ENCODE results near the gene CENPH. TPM values are rescaled to one million over a fixed set of nuclear protein-coding genes. Genes with fewer than 3 reads are reported as not detected.
"Not testable (repeated sequence)": the region's sequence is repeated elsewhere in the genome, so short reads cannot be mapped to it uniquely, and the experiment has no call there.

Gene CENPH
- total RNA-seq, 1 experiment from 2014 or later = 65.7 TPM

DNA sequence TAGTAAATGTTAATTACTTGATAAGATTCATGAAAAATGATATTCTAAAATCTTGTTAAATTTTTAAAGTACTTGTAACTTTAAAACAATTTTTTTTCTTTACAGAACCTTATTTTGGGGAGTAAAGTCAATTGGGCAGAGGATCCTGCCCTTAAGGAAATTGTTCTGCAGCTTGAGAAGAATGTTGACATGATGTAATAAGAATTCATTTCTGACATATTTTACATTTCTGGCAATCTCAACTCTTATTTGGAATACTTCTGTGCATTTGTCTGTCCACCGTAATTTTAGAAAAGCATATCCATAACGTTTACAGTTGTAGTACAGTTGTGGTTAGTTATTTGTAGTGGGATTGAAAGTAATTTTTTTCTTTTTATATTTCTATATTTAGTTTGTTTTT is 20.2 kb downstream of the CENPH start:
- DNase-seq (ENCODE audit: low read depth) = no peak

DNA sequence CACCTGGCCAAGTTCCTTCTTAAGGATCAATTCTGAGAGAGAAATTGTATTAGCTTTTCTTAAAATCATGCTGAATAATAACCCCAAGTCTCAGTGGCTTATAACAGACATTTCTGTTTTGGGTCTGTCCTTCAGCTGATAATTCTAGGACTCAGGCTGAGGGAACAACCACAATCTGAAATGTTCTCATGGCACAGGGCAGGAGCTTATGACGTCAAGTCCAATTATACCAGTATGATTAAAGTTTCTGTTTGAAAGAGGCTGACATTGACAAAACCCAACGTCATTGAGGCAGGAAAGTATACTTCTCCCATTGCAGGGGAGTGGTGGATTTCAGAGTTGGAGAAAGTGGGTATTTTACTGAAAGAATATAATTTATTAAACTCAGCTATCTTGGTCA is 21.8 kb downstream of the CENPH start:
- DNase-seq (ENCODE audit: low read depth) = no peak

DNA sequence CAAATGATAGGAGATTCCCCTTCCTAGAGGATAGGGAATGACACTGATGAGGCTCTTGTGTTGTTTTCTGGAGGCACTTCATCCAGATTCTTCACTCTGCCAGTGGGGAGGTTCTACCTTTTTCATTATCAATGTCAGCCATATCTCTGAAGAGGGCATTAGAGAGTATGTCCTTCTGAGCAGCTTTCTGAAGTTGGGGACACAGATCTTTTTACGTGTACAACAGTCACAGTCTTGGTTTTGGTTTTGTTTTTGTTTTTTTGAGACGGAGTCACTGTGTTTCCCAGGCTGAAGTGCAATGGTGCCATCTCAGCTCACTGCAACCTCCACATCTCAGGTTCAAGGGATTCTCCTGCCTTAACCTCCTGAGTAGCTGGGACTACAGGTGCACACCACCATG is 22.6 kb downstream of the CENPH start:
- no peak for DNase-seq (ENCODE audit: low read depth)

DNA sequence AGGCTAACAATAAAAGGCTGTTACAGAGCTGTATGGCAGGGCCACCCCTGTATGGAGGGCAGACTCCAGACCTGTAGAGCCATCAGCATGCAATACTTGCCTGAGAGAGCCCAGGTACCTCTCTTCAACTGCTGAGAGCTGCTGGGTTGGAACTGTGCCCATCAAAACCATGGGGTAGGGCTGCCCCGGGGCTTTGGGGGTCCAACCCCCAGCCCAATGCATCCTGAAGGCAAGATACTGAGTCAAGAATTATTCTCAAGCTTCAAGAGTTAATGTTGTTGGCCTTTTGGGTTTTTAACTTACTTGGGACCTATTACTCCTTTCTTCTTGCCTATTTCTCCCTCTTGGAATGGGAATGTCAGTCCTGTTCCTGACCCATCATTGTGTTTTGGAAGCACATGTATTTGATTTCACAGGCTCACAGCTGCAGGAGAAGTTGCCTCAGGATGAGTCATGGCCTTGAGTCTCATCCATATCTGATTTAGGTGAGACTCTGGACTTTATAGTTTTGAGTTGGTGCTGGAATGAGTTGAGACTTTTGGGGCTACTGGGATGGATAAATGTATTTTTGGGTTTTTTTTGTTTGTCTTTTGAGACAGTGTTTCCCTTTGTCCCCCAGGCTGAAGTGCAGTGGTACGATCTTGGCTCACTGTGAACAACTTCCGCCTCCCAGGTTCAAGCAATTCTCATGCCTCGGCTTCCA is 24.3 kb downstream of the CENPH start:
- peak; percentile 29 for DNase-seq (ENCODE audit: low read depth)

DNA sequence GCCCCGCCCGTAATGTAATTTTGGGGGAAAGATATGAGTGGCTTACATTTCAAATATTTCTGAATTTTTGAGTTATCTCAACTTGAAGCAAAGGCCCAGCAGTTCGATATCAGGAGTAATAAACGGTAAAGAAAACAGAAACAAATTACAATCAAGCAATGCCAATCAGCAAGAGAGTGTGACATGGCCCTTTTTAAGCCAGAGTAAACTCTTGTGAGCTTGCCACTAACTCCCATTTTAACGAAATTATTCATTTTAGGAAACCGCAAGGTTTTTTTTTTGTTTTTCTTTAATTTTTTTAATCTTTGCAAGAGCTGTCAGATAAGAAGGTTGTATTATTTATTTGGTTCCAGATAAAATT is 27.7 kb downstream of the CENPH start:
- DNase-seq (ENCODE audit: low read depth) = no peak

DNA sequence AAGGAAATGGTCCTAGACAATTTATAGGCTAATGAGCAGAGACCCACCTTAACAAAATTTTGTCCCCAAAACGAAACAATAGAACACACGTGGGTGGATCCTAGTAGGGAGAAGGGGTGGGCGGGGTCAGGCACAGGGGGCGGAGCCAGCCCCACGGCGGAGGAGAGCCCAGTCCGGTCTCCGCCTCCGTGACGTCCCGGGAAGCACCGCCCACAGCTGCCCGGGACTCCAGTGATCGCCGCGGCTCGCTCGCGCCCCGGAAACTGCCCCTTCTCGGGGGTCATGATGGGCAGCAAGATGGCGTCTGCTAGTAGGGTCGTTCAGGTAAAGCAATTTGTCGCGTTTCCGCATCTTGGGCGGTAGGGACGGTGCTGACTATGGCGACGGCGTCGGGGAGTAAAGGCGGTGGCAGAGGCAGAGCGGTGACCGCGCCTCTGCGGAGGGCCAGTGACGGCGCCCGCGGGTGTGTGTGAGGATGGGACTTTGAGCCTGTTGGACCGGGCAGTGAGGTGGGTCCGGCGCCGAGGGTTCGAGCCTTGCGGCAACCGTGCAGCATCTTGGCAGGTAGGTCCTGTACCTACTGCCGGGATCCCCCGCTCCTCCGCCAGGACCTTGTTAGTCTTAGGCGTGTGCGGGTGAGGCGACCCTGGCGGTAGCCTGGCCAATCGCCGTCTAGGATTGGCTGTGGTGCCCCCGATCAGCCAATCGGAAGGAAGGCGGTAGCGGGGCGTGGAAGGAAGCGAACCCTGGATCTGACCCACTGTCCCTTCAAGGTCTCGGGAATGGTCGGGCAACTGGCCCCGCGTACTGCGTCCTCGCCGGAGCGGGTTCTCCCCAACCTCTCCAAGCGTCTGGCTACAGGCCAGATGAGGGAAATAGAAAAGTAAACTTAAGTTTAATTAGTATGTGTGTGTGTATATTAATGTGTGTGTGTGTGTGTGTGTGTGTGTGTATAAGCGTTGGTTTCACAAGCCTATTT is 28.5 kb downstream of the CENPH start:
- peak; percentile 98 for DNase-seq (ENCODE audit: low read depth)

DNA sequence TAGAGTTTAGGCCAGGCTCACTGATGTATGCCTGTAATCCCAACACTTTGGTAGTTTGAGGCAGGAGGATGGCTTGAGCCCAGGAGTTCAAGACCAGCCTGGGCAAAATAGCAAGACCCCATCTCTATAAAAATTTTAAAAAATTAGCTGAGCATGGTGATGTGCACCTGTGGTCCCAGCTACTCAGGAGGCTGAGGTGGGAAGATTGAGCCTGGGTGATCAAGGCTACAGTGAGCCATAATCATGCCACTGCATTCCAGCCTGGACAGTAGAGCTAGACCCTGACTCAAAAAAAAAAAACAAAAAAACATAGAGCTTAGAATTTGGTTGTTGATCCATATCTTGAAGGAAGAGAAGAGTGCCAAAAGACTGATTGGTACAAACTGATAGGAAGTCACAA is 30.6 kb downstream of the CENPH start:
- no peak for DNase-seq (ENCODE audit: low read depth)

DNA sequence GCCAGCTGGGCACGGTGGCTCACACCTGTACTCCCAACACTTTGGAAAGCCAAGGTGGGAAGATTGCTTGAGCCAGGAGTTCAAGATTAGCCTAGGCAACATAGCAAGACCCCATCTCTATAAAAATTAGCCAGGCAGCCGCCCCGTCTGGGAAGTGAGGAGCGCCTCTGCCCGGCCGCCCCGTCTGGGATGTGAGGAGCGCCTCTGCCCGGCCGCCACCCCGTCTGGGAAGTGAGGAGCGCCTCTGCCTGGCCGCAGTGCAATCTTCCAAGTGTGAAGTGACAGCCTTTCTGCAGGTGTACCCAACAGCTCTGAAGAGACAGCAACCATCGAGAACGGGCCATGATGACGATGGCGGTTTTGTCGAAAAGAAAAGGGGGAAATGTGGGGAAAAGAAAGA is 31.0 kb downstream of the CENPH start:
- DNase-seq (ENCODE audit: low read depth) = not testable (repeated sequence)

DNA sequence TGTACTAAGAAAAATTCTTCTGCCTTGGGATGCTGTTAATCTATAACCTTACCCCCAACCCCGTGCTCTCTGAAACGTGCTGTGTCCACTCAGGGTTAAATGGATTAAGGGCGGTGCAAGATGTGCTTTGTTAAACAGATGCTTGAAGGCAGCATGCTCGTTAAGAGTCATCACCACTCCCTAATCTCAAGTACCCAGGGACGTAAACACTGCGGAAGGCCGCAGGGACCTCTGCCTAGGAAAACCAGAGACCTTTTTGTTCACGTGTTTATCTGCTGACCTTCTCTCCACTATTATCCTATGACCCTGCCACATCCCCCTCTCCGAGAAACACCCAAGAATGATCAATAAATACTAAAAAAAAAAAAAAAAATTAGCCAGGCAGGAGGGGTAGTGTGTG is 31.4 kb downstream of the CENPH start:
- DNase-seq (ENCODE audit: low read depth) = not testable (repeated sequence)

DNA sequence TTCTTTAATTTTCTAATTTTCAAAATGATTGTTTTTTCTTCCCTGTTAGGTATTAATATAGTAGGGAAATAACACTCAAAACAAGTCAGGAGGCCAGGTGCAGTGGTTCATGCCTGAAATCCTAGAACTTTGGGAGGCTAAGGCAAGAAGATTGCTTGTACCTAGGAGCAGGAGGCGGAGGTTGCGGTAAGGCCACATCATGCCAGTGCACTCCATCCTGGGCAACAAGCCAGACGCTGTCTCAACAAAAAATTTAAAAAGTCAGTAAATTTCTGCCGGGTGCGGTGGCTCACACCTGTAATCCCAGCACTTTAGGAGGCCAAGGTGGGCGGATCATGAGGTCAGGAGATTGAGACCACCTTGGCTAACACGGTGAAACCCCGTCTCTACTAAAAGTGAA is 35.1 kb downstream of the CENPH start:
- DNase-seq (ENCODE audit: low read depth) = no peak

DNA sequence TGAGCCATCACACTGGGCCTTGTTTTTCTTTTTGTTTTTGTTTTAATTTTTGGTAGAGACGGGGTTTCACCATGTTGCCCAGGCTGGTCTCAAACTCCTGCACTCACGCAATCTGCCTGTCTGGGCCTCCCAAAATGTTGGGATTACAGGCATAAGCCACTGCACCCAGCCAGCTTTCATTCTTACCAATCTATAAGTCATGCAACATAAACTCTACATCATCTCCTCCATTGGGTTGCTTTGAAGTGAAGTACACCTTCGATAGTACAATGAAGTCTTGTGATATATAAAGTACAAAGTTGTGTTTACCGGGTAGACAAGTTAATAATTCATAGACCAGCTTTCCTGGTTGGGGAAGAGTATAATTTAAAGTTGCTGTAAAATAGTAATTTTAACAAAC is 36.5 kb downstream of the CENPH start:
- no peak for DNase-seq (ENCODE audit: low read depth)

DNA sequence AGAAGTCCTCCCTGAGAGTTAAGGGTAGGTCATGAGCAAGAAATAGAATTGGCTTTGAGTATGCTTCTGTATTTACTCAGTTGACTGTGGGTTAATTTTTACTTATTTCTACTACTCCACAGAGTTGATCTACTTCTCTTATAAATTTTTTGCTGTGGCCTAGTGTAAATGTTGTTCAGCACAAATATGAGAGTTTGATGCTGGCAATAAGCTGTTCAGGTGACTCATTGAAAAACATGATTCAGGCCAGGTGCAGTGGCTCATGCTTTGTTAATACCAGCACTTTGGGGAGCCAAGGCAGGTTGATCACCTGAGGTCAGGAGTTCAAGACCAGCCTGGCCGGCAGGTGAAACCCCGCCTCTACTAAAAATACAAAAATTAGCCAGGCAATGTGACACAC is 40.8 kb downstream of the CENPH start:
- DNase-seq (ENCODE audit: low read depth) = no peak

DNA sequence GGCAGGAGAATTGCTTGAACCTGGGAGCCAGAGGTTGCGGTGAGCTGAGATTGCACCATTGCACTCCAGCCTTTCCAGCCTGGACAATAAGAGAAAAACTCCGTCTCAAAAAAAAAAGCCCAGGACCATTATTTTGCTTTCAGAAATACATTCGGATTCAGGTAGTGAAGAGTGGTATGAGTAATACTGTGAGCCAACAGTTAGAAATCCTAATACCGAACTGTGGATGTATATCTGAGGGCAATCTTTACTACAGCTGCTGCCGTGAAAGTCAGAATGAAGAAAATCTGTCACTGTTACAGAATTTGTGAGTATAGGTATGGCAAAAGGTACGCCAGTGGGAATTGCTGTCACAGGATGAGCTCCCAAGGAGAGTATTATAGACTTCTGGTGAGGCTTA is 41.9 kb downstream of the CENPH start:
- DNase-seq (ENCODE audit: low read depth) = no peak

DNA sequence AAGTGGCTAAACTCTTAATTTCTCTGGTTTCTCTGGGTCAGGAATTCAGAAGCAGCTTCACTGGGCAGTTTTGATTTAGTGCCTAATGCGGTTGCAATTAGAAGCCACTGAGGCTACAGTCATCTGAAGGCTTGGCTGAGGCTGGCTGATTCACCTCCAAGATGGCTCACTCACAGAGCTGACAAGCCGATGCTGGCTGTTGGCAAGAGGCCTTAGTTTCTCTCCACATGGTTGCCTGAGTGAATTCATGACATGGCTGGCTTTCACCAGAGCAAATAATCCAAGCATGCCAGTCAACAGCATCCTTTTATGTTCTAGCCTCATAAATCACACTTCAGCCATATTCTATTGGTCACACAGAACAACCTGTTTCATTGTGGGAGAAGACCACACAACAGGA is 42.5 kb downstream of the CENPH start:
- DNase-seq (ENCODE audit: low read depth) = peak; percentile 44

DNA sequence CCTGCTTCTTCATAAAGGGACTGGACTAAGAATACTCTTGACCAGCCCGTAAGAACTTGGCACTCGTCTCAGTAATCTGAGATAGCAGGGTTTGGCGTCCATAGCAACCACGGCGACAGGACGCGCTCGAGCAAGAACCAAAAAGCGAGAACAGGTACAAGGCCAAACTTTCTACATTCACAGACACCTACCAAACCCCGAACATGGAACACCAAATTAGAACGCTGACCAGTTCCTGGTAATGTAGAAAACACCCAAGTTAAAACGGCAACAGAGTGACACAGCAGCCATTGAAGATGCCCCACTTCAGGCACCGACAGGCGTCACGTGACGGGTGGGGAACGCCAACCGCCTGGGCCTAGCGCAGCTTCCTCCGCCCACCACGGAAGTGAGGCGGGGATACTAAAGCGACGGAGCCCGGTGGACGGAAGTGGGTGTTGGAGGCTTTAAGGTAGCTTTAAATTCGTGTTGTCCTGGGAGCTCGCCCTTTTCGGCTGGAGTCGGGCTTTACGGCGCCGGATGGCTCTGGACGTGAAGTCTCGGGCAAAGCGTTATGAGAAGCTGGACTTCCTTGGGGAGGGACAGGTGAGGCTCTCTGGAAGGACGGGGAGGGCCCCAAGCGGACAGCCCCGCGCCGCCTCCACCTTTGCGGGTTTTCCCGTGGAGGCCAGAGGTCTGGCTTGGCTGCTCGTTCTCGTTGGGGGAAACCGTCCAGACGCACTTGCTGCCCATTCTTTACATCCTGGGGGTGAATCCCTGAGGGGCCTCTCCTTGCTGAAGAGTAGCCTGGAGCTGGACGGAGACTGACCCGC is 45.3 kb downstream of the CENPH start, which contains the start of gene CDK7:
Gene CDK7, plus strand, starts transcription at position 430 of the 812 bp plus-strand sequence. Its CDS starts 90 bp downstream, at position 520.
- peak; percentile 97 for DNase-seq (ENCODE audit: low read depth)

DNA sequence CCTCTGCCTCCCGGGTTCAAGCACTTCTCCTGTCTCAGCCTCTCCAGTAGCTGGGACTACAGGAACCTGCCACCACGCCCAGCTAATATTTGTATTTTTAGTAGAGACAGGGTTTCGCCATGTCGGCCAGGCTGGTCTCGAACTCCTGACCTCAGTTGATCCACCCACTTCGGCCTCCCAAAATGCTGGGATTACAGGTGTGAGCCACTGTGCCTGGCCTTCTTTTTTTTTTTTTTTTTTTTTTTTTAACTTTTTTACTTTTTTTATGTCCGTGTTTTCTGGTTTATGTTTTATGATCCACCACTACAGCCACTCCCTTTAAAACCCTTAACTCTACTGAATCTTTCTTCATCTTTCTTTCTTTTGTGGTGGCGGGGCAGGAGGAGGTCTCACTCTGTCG is 47.4 kb downstream of the CENPH start:
- DNase-seq (ENCODE audit: low read depth) = not testable (repeated sequence)

DNA sequence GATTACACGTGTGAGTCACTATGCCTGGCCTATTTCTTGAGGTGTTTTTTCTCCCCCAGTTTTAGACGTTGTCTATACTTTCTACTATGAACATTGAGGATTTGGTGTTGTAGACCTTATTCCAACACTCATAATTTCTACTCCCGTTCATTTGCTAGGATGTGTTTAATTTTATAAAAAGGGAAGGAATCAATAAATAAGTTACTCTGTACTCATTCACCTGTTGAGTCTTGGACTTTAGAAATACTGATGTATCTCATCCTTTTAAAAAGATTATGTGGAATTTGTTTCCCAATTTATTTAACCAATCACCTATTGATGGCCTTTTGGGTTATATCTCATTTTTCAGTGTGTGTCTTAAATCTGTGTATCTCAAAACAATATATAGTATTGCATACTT is 48.5 kb downstream of the CENPH start:
- no peak for DNase-seq (ENCODE audit: low read depth)

DNA sequence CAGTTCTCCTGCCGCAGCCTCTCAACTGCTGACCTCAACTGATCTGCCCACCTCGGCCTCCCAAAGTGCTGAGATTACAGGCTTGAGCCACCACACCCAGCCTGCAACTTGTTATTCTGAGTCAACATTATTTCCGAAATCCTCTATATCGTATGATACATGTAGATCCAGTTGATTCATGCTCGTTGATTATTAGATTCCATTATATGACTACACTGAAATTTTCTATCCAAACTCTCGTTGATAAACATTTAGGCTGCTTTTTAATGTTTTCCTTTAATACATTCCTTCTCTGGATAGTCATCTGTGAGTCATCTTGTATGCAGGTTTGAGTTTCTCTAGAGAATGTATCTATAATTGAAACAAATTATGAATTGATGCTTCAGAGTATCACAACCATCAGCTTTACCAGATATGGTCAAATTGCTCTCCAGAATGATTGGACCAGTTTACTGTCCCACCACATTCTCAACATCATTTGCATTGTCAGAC is 49.4 kb downstream of the CENPH start:
- peak; percentile 47 for DNase-seq (ENCODE audit: low read depth)

DNA sequence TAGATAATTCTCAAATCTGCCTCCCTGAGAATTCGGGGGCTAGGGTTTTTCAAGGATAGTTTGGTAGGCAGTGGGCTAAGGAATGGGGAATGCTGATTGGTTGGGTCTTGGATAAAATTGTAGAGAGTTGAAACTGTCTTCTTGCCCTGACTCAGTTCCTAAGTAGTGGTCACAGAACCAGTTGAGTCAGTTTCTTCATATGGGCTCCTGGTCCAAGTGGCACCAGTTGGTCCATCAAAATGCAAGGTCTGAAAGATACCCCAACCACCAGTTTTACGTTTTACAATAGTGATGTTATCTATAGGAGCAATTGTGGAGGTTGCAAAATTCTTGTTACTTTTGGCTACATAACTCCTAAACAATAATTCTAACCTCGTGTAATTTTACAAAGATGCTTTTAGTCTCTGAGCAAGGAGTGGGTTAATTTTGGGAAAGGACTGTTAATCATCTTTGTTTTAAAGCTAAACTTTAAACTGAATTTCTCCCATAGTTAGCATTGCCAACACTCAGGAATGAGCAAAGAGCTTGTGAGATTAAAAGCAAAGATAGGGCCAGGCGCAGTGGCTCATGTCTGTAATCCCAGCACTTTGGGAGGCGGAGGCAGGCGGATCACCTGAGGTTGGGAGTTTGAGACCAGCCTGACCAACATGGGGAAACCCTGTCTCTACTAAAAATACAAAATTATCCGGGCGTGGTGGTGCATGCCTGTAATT is 53.0 kb downstream of the CENPH start:
- DNase-seq (ENCODE audit: low read depth) = no peak

DNA sequence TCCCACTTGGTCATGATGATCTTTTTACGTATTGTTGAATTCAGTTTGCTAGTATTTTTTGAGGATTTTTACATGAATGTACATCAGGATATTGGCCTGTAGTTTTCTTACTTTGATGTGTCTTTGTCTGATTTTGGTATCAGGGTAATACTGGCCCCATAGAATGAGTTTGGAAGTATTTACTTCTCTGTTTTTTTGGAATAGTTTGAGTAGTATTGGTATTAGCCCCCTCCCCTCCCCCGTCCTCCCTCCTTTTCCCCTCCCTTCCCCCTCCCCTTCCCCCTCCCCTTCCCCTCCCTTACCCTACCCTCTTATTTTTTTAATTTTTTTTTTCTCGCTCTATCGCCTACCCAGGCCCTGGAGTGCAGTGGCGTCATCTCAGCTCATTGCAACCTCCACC is 55.6 kb downstream of the CENPH start:
- no peak for DNase-seq (ENCODE audit: low read depth)

DNA sequence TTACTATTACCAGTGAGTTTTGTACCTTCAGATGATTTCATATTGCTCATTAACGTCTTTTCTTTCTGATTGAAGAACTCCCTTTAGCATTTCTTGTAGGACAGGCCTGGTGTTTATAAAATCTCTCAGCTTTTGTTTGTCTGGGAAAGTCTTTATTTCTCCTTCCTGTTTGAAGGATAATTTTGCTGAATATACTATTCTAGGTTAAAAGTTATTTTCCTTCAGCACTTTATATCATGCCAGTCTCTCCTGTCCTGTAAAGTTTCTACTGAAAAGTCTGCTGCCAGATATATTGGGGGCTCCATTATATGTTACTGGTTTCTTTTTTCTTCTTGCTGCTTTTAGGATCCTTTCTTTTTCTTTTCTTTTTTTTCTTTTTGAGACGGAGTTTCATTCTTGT is 58.6 kb downstream of the CENPH start:
- no peak for DNase-seq (ENCODE audit: low read depth)
